Panc1 (cell line): Measurements from ENCODE around the gene HNRNPM. TPM values are rescaled to one million over a fixed set of nuclear protein-coding genes. Genes with fewer than 3 reads are reported as not detected.
A peak's percentile ranks its signal among the peaks of the same experiment; 100 is the strongest.

Experiments used
- ATAC-seq: fragments of 200-7000 bp; cut with Tn5 transposase; 2 replicates; pipeline ENCODE4 v1.9.1; 2020; ENCODE audit warnings: mild to moderate bottlenecking, moderate library complexity
- BruUV-seq: library from RNA; stranded (reverse); fragments of 400-500 nt; replicated peaks from 2 replicates; lab custom pipeline; 2021; lab: Mats Ljungman, UMichigan
- CTCF ChIA-PET: fragments of 300-600 bp; sonication (Branson Sonifier 250); formaldehyde crosslinking; loops from one replicate; lab custom pipeline; 2022; ENCODE audit warnings: antibody characterized with exemption; lab: Charles Lee
- POLR2A ChIA-PET: fragments of 300-600 bp; sonication (Branson Sonifier 250); formaldehyde crosslinking; loops from one replicate; lab custom pipeline; 2022; ENCODE audit warnings: antibody characterized with exemption; lab: Charles Lee
- DNase-seq: peaks from one replicate; pipeline ENCODE4 v3.0.0-alpha.2; 2010; ENCODE audit warnings: low read depth, low spot score
- H3K27ac ChIP-seq: 2 replicates; pipeline ENCODE4 v1.5.1; 2011; ENCODE audit warnings: mild to moderate bottlenecking, low read length, inconsistent platforms
- H3K27me3 ChIP-seq: fragments of 200-500 bp; sonication (Bioruptor generic); 2 replicates; pipeline ENCODE4 v1.6.0; 2014; ENCODE audit warnings: low read length, inconsistent platforms; ENCODE audit not compliant: control insufficient read depth, insufficient read depth
- H3K36me3 ChIP-seq: fragments of 200-500 bp; sonication (Bioruptor generic); 2 replicates; pipeline ENCODE4 v1.5.1; 2014; ENCODE audit warnings: inconsistent platforms, mild to moderate bottlenecking, low read length, moderate library complexity; ENCODE audit not compliant: control insufficient read depth, insufficient read depth
- H3K4me1 ChIP-seq: 2 replicates; pipeline ENCODE4 v1.5.1; 2011; ENCODE audit warnings: inconsistent platforms, mild to moderate bottlenecking, low read length, moderate library complexity; ENCODE audit not compliant: control insufficient read depth, insufficient read depth
- H3K4me3 ChIP-seq, 2 experiments: 2 replicates each; pipeline ENCODE4 v1.5.1; 2011 to 2012; ENCODE audit warnings: low read depth in 2 of 2, low read length in 2 of 2, mild to moderate bottlenecking in 2 of 2, inconsistent platforms in 1 of 2, moderate library complexity in 1 of 2
- H3K9me3 ChIP-seq: fragments of 200-500 bp; sonication (Bioruptor generic); 2 replicates; pipeline ENCODE4 v1.5.1; 2014; ENCODE audit warnings: low read depth, mild to moderate bottlenecking, inconsistent platforms, low read length, moderate library complexity; ENCODE audit not compliant: control insufficient read depth, insufficient read depth
- POLR2AphosphoS5 ChIP-seq: IDR thresholded peaks from 2 replicates; pipeline ENCODE4 v1.6.1; 2012; ENCODE audit warnings: mild to moderate bottlenecking, low read depth, low read length, moderate library complexity
- SIN3A ChIP-seq: IDR thresholded peaks from 2 replicates; pipeline ENCODE4 v1.6.1; 2012; ENCODE audit warnings: low read depth, mild to moderate bottlenecking, low read length, moderate library complexity, borderline replicate concordance; ENCODE audit not compliant: insufficient read depth
- TCF7L2 ChIP-seq: IDR thresholded peaks from 2 replicates; pipeline ENCODE4 v1.6.1; 2011; ENCODE audit warnings: mild to moderate bottlenecking, low read depth, low read length, inconsistent platforms
- in situ Hi-C: cut with HindIII; loops from 2 replicates; pipeline ENCODE4 v1.10.0; 2016; ENCODE audit warnings: low sequenced_read_pairs, low pct_unique_long_range_greater_than_20kb
- intact Hi-C: fragments of 100-400 bp; cut with micrococcal nuclease; formaldehyde crosslinking; loops from one replicate; pipeline ENCODE4 v1.10.0; 2022; ENCODE audit not compliant: unreplicated experiment
- total RNA-seq: library from RNA; stranded (reverse); gene quantifications from one replicate; pipeline ENCODE4 v1.2.1, GENCODE V29; 2021; ENCODE audit not compliant: unreplicated experiment
- TF ChIP-seq, protein P1 (sequence below): fragments of 450-650 bp; IDR thresholded peaks from 2 replicates; pipeline ENCODE4 v1.5.1; 2017; ENCODE audit warnings: mild to moderate bottlenecking
- TF ChIP-seq, protein P2 (sequence below), 2 experiments: IDR thresholded peaks; 2 replicates each; pipeline ENCODE4 v1.6.1; 2011 to 2012; ENCODE audit warnings: low read depth in 2 of 2, control low read depth in 1 of 2, low read length in 1 of 2, mild to moderate bottlenecking in 1 of 2, moderate library complexity in 1 of 2; ENCODE audit not compliant: insufficient read depth in 1 of 2

HNRNPM gene
- total RNA-seq, 1 experiment from 2014 or later: 225 TPM

DNA sequence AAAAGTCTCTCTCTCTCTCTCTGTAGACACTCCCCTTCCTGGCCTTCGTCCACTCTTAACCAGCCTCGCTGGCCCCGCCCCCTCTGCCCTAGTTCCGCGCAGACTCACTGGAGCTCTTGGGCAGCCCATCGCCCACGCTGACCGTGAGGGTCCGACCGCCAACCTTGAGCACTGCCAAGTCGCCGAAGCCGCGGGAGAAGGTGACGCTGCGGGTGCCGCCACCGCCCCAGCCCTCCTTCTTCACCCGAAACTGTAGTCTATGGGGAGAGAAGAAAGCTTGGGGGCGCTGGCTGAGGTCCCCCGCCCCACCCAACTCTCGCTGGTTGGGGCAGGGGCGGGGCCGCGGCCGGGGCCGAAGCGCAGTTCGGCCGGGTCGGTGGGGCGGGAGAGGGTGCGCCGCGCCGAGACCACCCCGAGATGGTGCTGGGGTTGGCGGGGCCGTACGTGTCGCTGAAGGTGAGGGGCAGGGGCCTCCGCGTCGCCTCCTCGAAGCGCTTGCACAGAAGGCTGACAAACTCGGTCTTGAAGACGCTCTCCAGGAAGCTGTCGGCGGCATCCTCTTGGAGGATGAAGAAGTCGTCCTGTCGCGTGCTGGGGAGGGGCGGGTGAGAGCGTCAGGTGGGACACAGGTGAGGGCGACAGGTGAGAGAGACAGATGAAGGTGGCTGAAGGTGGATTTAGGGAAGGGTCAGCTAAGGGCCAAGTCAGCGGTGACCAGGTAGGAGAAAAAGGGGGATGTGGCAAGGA, 81.7 kb downstream of the HNRNPM start:
- Histone ChIP-seq H3K36me3 (no peaks in the 10 kb centered on the region), H3K9me3 (no peaks in the 10 kb centered on the region), H3K27me3 (no peaks in the 10 kb centered on the region), H3K27ac (peak overlapping the region; percentile 75), H3K4me1 (0 out of 2 replicates have a peak, but pooled peaks cover 3% of the 10 kb centered on the region), H3K4me3 (peak overlapping the region; percentile 56 to 73)
- CTCF ChIA-PET: interaction anchor here (0.6 kb wide), 3 partner anchors 28 to 134 kb away, joined by 3 to 8 read pairs (median 6); no protein-coding TSS in a partner anchor
- ATAC-seq (peak; percentile 81), DNase-seq (no peak)
- in situ Hi-C loops: no loop called here
- TF ChIP-seq POLR2AphosphoS5: peak; percentile 62
- TF ChIP-seq, protein P1, sequence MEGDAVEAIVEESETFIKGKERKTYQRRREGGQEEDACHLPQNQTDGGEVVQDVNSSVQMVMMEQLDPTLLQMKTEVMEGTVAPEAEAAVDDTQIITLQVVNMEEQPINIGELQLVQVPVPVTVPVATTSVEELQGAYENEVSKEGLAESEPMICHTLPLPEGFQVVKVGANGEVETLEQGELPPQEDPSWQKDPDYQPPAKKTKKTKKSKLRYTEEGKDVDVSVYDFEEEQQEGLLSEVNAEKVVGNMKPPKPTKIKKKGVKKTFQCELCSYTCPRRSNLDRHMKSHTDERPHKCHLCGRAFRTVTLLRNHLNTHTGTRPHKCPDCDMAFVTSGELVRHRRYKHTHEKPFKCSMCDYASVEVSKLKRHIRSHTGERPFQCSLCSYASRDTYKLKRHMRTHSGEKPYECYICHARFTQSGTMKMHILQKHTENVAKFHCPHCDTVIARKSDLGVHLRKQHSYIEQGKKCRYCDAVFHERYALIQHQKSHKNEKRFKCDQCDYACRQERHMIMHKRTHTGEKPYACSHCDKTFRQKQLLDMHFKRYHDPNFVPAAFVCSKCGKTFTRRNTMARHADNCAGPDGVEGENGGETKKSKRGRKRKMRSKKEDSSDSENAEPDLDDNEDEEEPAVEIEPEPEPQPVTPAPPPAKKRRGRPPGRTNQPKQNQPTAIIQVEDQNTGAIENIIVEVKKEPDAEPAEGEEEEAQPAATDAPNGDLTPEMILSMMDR: no peak
- TF ChIP-seq, protein P2, sequence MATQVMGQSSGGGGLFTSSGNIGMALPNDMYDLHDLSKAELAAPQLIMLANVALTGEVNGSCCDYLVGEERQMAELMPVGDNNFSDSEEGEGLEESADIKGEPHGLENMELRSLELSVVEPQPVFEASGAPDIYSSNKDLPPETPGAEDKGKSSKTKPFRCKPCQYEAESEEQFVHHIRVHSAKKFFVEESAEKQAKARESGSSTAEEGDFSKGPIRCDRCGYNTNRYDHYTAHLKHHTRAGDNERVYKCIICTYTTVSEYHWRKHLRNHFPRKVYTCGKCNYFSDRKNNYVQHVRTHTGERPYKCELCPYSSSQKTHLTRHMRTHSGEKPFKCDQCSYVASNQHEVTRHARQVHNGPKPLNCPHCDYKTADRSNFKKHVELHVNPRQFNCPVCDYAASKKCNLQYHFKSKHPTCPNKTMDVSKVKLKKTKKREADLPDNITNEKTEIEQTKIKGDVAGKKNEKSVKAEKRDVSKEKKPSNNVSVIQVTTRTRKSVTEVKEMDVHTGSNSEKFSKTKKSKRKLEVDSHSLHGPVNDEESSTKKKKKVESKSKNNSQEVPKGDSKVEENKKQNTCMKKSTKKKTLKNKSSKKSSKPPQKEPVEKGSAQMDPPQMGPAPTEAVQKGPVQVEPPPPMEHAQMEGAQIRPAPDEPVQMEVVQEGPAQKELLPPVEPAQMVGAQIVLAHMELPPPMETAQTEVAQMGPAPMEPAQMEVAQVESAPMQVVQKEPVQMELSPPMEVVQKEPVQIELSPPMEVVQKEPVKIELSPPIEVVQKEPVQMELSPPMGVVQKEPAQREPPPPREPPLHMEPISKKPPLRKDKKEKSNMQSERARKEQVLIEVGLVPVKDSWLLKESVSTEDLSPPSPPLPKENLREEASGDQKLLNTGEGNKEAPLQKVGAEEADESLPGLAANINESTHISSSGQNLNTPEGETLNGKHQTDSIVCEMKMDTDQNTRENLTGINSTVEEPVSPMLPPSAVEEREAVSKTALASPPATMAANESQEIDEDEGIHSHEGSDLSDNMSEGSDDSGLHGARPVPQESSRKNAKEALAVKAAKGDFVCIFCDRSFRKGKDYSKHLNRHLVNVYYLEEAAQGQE (IDR thresholded peaks at IDR 0.05; ENCODE audit: insufficient read depth in 1 of 2, low read depth in 2 of 2, low read length in 1 of 2): no peak
- no TSS peak for BruUV-seq
- POLR2A ChIA-PET: no interaction called here
- intact Hi-C loops: no loop called here

DNA sequence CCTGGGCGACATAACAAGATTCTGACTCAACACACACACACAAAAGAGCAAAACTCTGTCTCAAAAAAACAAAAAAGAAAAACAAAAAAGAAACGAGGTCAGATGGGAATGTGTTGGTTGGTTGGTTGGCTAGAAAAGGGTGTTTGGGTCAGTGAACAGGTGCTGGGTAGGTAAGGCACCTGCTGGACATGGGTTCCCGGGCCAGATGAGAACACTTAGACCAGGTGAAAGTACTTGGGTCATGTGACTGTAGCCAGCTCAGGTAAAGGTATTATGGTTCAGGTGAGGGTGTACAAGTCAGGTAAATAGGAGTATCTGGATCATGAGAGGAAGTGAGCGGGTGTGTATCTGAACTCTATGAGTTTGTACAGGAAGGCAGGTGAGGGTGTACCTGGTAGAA, 83.7 kb downstream of the HNRNPM start:
- no peak for DNase-seq
- no peak for ATAC-seq
- intact Hi-C loops (no loop called here), in situ Hi-C loops (no loop called here)
- Histone ChIP-seq H3K4me3 (no peak overlapping the region), H3K9me3 (no peaks in the 10 kb centered on the region), H3K4me1 (0 out of 2 replicates have a peak, but pooled peaks cover 3% of the 10 kb centered on the region), H3K36me3 (no peaks in the 10 kb centered on the region), H3K27ac (no peak overlapping the region), H3K27me3 (no peaks in the 10 kb centered on the region)
- TF ChIP-seq SIN3A (no peak), POLR2AphosphoS5 (no peak), TCF7L2 (no peak)
- TF ChIP-seq, protein P1: no peak
- TF ChIP-seq, protein P2 (IDR thresholded peaks at IDR 0.05; ENCODE audit: insufficient read depth in 1 of 2, low read depth in 2 of 2, low read length in 1 of 2): no peak
- CTCF ChIA-PET: no interaction called here
- BruUV-seq: TSS peak; percentile 77
- POLR2A ChIA-PET: no interaction called here
